ENCODE results near the gene ZNF396. TPM values are rescaled to one million over a fixed set of nuclear protein-coding genes. Genes with fewer than 3 reads are reported as not detected.

ZNF396 gene
- total RNA-seq, 1 experiment from 2014 or later = 1.0 TPM

DNA sequence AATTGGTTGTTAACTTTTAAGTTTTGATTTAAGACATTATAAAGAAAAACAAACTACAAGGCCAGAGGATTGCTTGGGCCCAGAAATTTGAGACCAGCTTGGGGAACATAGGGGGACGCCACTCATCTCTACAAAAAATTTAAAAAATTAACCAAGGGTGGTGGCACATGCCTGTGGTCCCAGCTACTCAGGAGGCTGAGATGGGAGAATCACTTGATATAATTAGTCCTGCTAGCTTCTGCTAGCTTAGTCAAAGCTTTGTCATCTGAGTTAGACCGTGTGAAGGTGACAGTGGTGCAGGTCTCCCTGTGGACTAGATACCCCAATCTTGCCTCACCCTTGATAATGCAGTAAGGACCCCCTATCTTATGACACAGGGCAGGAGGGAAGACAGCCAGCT, 6.0 kb upstream of the ZNF396 start:
- Mint-ChIP-seq H3K4me1 (peaks cover 2% of the 10 kb centered on the region), H3K27me3 (ENCODE audit: low read depth) (peaks cover 18% of the 10 kb centered on the region), H3K27ac (no peak overlapping the region), H3K36me3 (peaks cover 4% of the 10 kb centered on the region; the same call in 1 of the 2 replicates), H3K4me3 (no peak overlapping the region), H3K9me3 (peaks cover 14% of the 10 kb centered on the region)
- CTCF ChIA-PET = interaction anchor here (0.7 to 1.3 kb wide), 2 partner anchors 28 to 373 kb away, joined by 3 to 4 read pairs; no protein-coding TSS in a partner anchor
- POLR2A ChIA-PET = no interaction called here
- DNase-seq (ENCODE audit: low spot score) = no peak
- no peak for ATAC-seq
- TF ChIP-seq, protein P1, sequence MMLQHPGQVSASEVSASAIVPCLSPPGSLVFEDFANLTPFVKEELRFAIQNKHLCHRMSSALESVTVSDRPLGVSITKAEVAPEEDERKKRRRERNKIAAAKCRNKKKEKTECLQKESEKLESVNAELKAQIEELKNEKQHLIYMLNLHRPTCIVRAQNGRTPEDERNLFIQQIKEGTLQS (CRISPR knock-in tag; conservative IDR thresholded peaks at IDR 0.05) = no peak
- TF ChIP-seq, protein P2, sequence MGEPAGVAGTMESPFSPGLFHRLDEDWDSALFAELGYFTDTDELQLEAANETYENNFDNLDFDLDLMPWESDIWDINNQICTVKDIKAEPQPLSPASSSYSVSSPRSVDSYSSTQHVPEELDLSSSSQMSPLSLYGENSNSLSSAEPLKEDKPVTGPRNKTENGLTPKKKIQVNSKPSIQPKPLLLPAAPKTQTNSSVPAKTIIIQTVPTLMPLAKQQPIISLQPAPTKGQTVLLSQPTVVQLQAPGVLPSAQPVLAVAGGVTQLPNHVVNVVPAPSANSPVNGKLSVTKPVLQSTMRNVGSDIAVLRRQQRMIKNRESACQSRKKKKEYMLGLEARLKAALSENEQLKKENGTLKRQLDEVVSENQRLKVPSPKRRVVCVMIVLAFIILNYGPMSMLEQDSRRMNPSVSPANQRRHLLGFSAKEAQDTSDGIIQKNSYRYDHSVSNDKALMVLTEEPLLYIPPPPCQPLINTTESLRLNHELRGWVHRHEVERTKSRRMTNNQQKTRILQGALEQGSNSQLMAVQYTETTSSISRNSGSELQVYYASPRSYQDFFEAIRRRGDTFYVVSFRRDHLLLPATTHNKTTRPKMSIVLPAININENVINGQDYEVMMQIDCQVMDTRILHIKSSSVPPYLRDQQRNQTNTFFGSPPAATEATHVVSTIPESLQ (CRISPR knock-in tag; IDR thresholded peaks at IDR 0.05) = no peak
- no peak for TF ChIP-seq MAX (CRISPR knock-in tag; IDR thresholded peaks at IDR 0.05)
- no peak for TF ChIP-seq ATF1 (CRISPR knock-in tag; IDR thresholded peaks at IDR 0.05)
- TF ChIP-seq, protein P3, sequence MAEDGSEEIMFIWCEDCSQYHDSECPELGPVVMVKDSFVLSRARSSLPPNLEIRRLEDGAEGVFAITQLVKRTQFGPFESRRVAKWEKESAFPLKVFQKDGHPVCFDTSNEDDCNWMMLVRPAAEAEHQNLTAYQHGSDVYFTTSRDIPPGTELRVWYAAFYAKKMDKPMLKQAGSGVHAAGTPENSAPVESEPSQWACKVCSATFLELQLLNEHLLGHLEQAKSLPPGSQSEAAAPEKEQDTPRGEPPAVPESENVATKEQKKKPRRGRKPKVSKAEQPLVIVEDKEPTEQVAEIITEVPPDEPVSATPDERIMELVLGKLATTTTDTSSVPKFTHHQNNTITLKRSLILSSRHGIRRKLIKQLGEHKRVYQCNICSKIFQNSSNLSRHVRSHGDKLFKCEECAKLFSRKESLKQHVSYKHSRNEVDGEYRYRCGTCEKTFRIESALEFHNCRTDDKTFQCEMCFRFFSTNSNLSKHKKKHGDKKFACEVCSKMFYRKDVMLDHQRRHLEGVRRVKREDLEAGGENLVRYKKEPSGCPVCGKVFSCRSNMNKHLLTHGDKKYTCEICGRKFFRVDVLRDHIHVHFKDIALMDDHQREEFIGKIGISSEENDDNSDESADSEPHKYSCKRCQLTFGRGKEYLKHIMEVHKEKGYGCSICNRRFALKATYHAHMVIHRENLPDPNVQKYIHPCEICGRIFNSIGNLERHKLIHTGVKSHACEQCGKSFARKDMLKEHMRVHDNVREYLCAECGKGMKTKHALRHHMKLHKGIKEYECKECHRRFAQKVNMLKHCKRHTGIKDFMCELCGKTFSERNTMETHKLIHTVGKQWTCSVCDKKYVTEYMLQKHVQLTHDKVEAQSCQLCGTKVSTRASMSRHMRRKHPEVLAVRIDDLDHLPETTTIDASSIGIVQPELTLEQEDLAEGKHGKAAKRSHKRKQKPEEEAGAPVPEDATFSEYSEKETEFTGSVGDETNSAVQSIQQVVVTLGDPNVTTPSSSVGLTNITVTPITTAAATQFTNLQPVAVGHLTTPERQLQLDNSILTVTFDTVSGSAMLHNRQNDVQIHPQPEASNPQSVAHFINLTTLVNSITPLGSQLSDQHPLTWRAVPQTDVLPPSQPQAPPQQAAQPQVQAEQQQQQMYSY (CRISPR knock-in tag; IDR thresholded peaks at IDR 0.05) = no peak
- TF ChIP-seq KAT7 (CRISPR knock-in tag; IDR thresholded peaks at IDR 0.05; ENCODE audit: borderline replicate concordance) = no peak
- TF ChIP-seq, protein P4, sequence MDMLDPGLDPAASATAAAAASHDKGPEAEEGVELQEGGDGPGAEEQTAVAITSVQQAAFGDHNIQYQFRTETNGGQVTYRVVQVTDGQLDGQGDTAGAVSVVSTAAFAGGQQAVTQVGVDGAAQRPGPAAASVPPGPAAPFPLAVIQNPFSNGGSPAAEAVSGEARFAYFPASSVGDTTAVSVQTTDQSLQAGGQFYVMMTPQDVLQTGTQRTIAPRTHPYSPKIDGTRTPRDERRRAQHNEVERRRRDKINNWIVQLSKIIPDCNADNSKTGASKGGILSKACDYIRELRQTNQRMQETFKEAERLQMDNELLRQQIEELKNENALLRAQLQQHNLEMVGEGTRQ (CRISPR knock-in tag; IDR thresholded peaks at IDR 0.05) = no peak
- TF ChIP-seq, protein P5, sequence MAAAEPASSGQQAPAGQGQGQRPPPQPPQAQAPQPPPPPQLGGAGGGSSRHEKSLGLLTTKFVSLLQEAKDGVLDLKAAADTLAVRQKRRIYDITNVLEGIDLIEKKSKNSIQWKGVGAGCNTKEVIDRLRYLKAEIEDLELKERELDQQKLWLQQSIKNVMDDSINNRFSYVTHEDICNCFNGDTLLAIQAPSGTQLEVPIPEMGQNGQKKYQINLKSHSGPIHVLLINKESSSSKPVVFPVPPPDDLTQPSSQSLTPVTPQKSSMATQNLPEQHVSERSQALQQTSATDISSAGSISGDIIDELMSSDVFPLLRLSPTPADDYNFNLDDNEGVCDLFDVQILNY (CRISPR knock-in tag; IDR thresholded peaks at IDR 0.05) = no peak
- no peak for TF ChIP-seq HMGXB4 (CRISPR knock-in tag; IDR thresholded peaks at IDR 0.05)
- no peak for TF ChIP-seq JAZF1 (CRISPR knock-in tag; IDR thresholded peaks at IDR 0.05)
- no peak for TF ChIP-seq OVOL2 (CRISPR knock-in tag; IDR thresholded peaks at IDR 0.05; ENCODE audit: borderline replicate concordance)
- TF ChIP-seq ZNF121 (CRISPR knock-in tag; IDR thresholded peaks at IDR 0.05) = no peak
- TF ChIP-seq EMX1 (CRISPR knock-in tag; IDR thresholded peaks at IDR 0.05) = no peak
- TF ChIP-seq SMAD4 (CRISPR knock-in tag; IDR thresholded peaks at IDR 0.05) = no peak
- TF ChIP-seq, protein P6, sequence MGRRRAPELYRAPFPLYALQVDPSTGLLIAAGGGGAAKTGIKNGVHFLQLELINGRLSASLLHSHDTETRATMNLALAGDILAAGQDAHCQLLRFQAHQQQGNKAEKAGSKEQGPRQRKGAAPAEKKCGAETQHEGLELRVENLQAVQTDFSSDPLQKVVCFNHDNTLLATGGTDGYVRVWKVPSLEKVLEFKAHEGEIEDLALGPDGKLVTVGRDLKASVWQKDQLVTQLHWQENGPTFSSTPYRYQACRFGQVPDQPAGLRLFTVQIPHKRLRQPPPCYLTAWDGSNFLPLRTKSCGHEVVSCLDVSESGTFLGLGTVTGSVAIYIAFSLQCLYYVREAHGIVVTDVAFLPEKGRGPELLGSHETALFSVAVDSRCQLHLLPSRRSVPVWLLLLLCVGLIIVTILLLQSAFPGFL (CRISPR knock-in tag; IDR thresholded peaks at IDR 0.05; ENCODE audit: borderline replicate concordance) = no peak
- TF ChIP-seq, protein P7, sequence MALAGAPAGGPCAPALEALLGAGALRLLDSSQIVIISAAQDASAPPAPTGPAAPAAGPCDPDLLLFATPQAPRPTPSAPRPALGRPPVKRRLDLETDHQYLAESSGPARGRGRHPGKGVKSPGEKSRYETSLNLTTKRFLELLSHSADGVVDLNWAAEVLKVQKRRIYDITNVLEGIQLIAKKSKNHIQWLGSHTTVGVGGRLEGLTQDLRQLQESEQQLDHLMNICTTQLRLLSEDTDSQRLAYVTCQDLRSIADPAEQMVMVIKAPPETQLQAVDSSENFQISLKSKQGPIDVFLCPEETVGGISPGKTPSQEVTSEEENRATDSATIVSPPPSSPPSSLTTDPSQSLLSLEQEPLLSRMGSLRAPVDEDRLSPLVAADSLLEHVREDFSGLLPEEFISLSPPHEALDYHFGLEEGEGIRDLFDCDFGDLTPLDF (CRISPR knock-in tag; IDR thresholded peaks at IDR 0.05) = no peak
- no peak for TF ChIP-seq AFF4 (CRISPR knock-in tag; IDR thresholded peaks at IDR 0.05; ENCODE audit: borderline replicate concordance)
- no peak for TF ChIP-seq IRF2 (CRISPR knock-in tag; IDR thresholded peaks at IDR 0.05; ENCODE audit: borderline replicate concordance, low read depth)
